K562 (cell line): ENCODE data around the gene EML6. TPM values are rescaled to one million over a fixed set of nuclear protein-coding genes. Genes with fewer than 3 reads are reported as not detected.

Experiments used
- ATAC-seq: fragments of 200-7000 bp; cut with Tn5 transposase; 3 replicates; pipeline ENCODE4 v1.9.1; 2020; ENCODE audit warnings: moderate library complexity
- BruUV-seq: library from RNA; stranded (reverse); fragments of 400-500 nt; replicated peaks from 2 replicates; lab custom pipeline; 2021; lab: Mats Ljungman, UMichigan
- CTCF ChIA-PET: fragments of 300-600 bp; formaldehyde crosslinking; extraction: SDS; loops from one replicate; lab custom pipeline; 2021; ENCODE audit warnings: low intra/inter-chr PET ratio; lab: Yijun Ruan, JAX
- POLR2A ChIA-PET: fragments of 300-600, 350-650 bp; sonication (Branson Sonifier 250); formaldehyde crosslinking; extraction: SDS; loops from one replicate; lab custom pipeline; 2021; ENCODE audit warnings: antibody characterized with exemption, inconsistent platforms; lab: Yijun Ruan, JAX
- DNase-seq, 4 experiments: peaks; one replicate each; pipeline versions ENCODE4 v3.0.0 to v3.0.0-alpha.2; 2011 to 2018; ENCODE audit warnings: low spot score in 3 of 4, mixed read lengths in 3 of 4; ENCODE audit errors: extremely low read depth in 1 of 4
- FAIRE-seq: peaks from 2 replicates; lab custom pipeline; 2011; peaks lifted over from hg19 to GRCh38; lab: Jason Lieb, UNC
- H2AFZ ChIP-seq: 2 replicates; pipeline ENCODE4 v1.6.0; 2011; ENCODE audit warnings: low read depth, low read length, control low read depth, inconsistent platforms
- H3K27ac ChIP-seq: fragments of 200-600 bp; 3 replicates; pipeline ENCODE4 v1.8.0; 2011; ENCODE audit warnings: low read depth, mild to moderate bottlenecking, control low read depth, inconsistent platforms, low read length, moderate library complexity, mixed read lengths; ENCODE audit errors: extremely low read depth
- H3K27me3 ChIP-seq, 2 experiments: fragments of 300-600 bp in 1 of 2; 2 replicates in 1 of 2; 3 replicates in 1 of 2; pipeline versions ENCODE4 v1.6.0 to v1.8.0; 2011; ENCODE audit warnings: inconsistent platforms in 2 of 2, low read length in 2 of 2, mild to moderate bottlenecking in 1 of 2, mixed read lengths in 1 of 2, moderate library complexity in 1 of 2; ENCODE audit not compliant: control insufficient read depth in 2 of 2, insufficient read depth in 2 of 2
- H3K36me3 ChIP-seq: fragments of 300-600 bp; 3 replicates; pipeline ENCODE4 v1.8.0; 2011; ENCODE audit warnings: mild to moderate bottlenecking, low read length, inconsistent platforms; ENCODE audit not compliant: control insufficient read depth, insufficient read depth
- H3K4me1 ChIP-seq, 2 experiments: fragments of 200-600 bp in 1 of 2; replicated peaks in 1 of 2; 2 replicates in 1 of 2; 3 replicates in 1 of 2; pipeline versions ENCODE4 v1.5.1 to v1.8.0; 2011; ENCODE audit warnings: inconsistent platforms in 2 of 2, low read length in 2 of 2, mild to moderate bottlenecking in 1 of 2, mixed read lengths in 1 of 2, moderate library complexity in 1 of 2; ENCODE audit not compliant: control insufficient read depth in 2 of 2, insufficient read depth in 2 of 2
- H3K4me2 ChIP-seq: 2 replicates; pipeline ENCODE4 v1.6.1; 2011; ENCODE audit warnings: low read length, control low read depth, inconsistent platforms, mixed read lengths; ENCODE audit not compliant: insufficient read depth
- H3K4me3 ChIP-seq: fragments of 200-600 bp; sonication (generic), shearing (Covaris generic); 2 replicates; pipeline ENCODE4 v1.5.1; 2016; ENCODE audit warnings: control low read depth, inconsistent platforms
- H3K79me2 ChIP-seq: fragments of 200-600 bp; 3 replicates; pipeline ENCODE4 v1.8.0; 2011; ENCODE audit warnings: low read length, inconsistent platforms; ENCODE audit not compliant: control insufficient read depth, insufficient read depth
- H3K9ac ChIP-seq, 2 experiments: 2 replicates each; pipeline versions ENCODE4 v1.6.0 to v1.6.1; 2011; ENCODE audit warnings: low read depth in 2 of 2, low read length in 2 of 2, control low read depth in 1 of 2, inconsistent platforms in 1 of 2, mild to moderate bottlenecking in 1 of 2, mixed read lengths in 1 of 2; ENCODE audit not compliant: insufficient read depth in 1 of 2
- H3K9me1 ChIP-seq: one replicate; pipeline ENCODE4 v1.6.0; 2011; ENCODE audit warnings: inconsistent platforms, mild to moderate bottlenecking, low read length, moderate library complexity; ENCODE audit not compliant: control insufficient read depth, insufficient read depth
- H3K9me3 ChIP-seq: replicated peaks from 2 replicates; pipeline ENCODE4 v1.5.1; 2011; ENCODE audit warnings: low read depth, low read length, inconsistent platforms; ENCODE audit not compliant: control insufficient read depth, insufficient read depth
- H4K20me1 ChIP-seq: replicated peaks from 2 replicates; pipeline ENCODE4 v1.6.1; 2011; ENCODE audit warnings: low read length, inconsistent platforms, mixed read lengths; ENCODE audit not compliant: control insufficient read depth, insufficient read depth
- FOXM1 ChIP-seq, 2 experiments: fragments of 450-650 bp in 1 of 2; sonication (generic) in 1 of 2; formaldehyde crosslinking in 1 of 2; IDR thresholded peaks; 2 replicates each; pipeline versions ENCODE4 v1.6.1 to v1.9.0; 2017 to 2022; ENCODE audit warnings: low read depth in 2 of 2, mild to moderate bottlenecking in 2 of 2, missing genetic modification reagents in 1 of 2, moderate library complexity in 1 of 2
- HSF4 ChIP-seq: fragments of 250-450 bp; sonication (Bioruptor Pico); IDR thresholded peaks from 2 replicates; pipeline ENCODE4 v2.1.2; 2022; ENCODE audit warnings: mild to moderate bottlenecking, moderate library complexity, borderline replicate concordance
- IRF2 ChIP-seq: sonication (generic); formaldehyde crosslinking; IDR thresholded peaks from 2 replicates; pipeline ENCODE4 v1.8.1; 2022; ENCODE audit warnings: mild to moderate bottlenecking, missing genetic modification reagents
- JUND ChIP-seq, 2 experiments: IDR thresholded peaks; 2 replicates in 1 of 2; 3 replicates in 1 of 2; pipeline ENCODE4 v1.6.1; 2011; ENCODE audit warnings: borderline replicate concordance in 2 of 2, low read depth in 2 of 2, low read length in 2 of 2, improper control_type of control experiment in 1 of 2, missing biosample characterization in 1 of 2, missing genetic modification characterization in 1 of 2, missing genetic modification reagents in 1 of 2
- NFE2L1 ChIP-seq: fragments of 450-650 bp; IDR thresholded peaks from 2 replicates; pipeline ENCODE4 v1.6.1; 2016; ENCODE audit warnings: missing genetic modification characterization, low read depth, mild to moderate bottlenecking, missing compliant biosample characterization, moderate library complexity, borderline replicate concordance
- SMAD2 ChIP-seq: fragments of 150-350 bp; IDR thresholded peaks from 2 replicates; pipeline ENCODE4 v1.6.1; 2014; ENCODE audit warnings: low read depth, mild to moderate bottlenecking, low read length
- STAT5B ChIP-seq: fragments of 250-450 bp; sonication (Bioruptor Pico); IDR thresholded peaks from 2 replicates; pipeline ENCODE4 v1.8.0; 2021; ENCODE audit warnings: mild to moderate bottlenecking, inconsistent platforms
- ZNF507 ChIP-seq: conservative IDR thresholded peaks from 2 replicates; pipeline ENCODE4 v1.6.1; 2017; ENCODE audit warnings: missing genetic modification characterization, missing compliant biosample characterization
- ZNF592 ChIP-seq: fragments of 450-650 bp; IDR thresholded peaks from 2 replicates; pipeline ENCODE4 v1.6.1; 2017; ENCODE audit warnings: antibody characterized with exemption, mild to moderate bottlenecking
- ZSCAN32 ChIP-seq: fragments of 450-650 bp; formaldehyde crosslinking; IDR thresholded peaks from 2 replicates; pipeline ENCODE4 v1.4.0; 2020; ENCODE audit warnings: mild to moderate bottlenecking, moderate library complexity
- WGBS: fragments of 100-300 bp; shearing (Covaris generic); methylation state at CpG from one replicate; pipeline ENCODE4 v1.1.6; 2016; ENCODE audit warnings: low coverage, mixed read lengths; ENCODE audit not compliant: insufficient coverage; ENCODE audit errors: missing lambda C conversion rate; 5-methylcytosine and 5-hydroxymethylcytosine counted together
- in situ Hi-C: fragments of 300-500 bp; cut with MboI; formaldehyde crosslinking; loops from 4 replicates; pipeline ENCODE4 v1.15.0; 2018; ENCODE audit warnings: inconsistent platforms, mixed read lengths
- intact Hi-C: fragments of 100-400 bp; cut with micrococcal nuclease; formaldehyde crosslinking; loops from 2 replicates; pipeline ENCODE4 v1.14.2; 2022
- polyA plus RNA-seq, 8 experiments: library from polyadenylated mRNA; depleted of rRNA in 4 of 8; stranded (reverse) in 5 of 8; unstranded in 3 of 8; fragments of >200 nt; fragmentation: Nextera tagmentation in 2 of 8; fragmentation: Illumina TruSeq in 1 of 8; extraction: Ambion mirVana in 2 of 8; extraction: Trizol in 1 of 8; gene quantifications; 2 replicates each; pipeline versions ENCODE4 v1.2.1 to v1.2.3, GENCODE V29; 2011 to 2014; ENCODE audit warnings: inconsistent platforms in 1 of 8, missing spikeins in 1 of 8
- total RNA-seq, 7 experiments: library from RNA; depleted of rRNA in 6 of 7; stranded (reverse); fragments of >200 nt in 6 of 7; fragmentation: Illumina TruSeq in 2 of 7; extraction: Trizol in 2 of 7; gene quantifications; 2 replicates each; pipeline versions ENCODE4 v1.2.1 to v1.2.3, GENCODE V29; 2011 to 2021; ENCODE audit warnings: low replicate concordance in 1 of 7
- TF ChIP-seq, protein P1 (sequence below): sonication (generic); formaldehyde crosslinking; IDR thresholded peaks from 2 replicates; pipeline ENCODE4 v1.8.0; 2022; ENCODE audit warnings: mild to moderate bottlenecking, missing genetic modification reagents, borderline replicate concordance
- TF ChIP-seq, protein P2 (sequence below): fragments of 250-450 bp; sonication (Bioruptor Pico); IDR thresholded peaks from 2 replicates; pipeline ENCODE4 v1.5.0; 2021
- TF ChIP-seq, protein P3 (sequence below): sonication (generic); formaldehyde crosslinking; IDR thresholded peaks from 2 replicates; pipeline ENCODE4 v1.5.0; 2020; ENCODE audit warnings: missing genetic modification reagents

Gene EML6
- total and polyA plus RNA-seq, 9 of the 15 experiments (the other 6 are each of a cell fraction or from before 2014, with no cell fraction given), result 0.07 to 0.56 (median 0.25) TPM

DNA sequence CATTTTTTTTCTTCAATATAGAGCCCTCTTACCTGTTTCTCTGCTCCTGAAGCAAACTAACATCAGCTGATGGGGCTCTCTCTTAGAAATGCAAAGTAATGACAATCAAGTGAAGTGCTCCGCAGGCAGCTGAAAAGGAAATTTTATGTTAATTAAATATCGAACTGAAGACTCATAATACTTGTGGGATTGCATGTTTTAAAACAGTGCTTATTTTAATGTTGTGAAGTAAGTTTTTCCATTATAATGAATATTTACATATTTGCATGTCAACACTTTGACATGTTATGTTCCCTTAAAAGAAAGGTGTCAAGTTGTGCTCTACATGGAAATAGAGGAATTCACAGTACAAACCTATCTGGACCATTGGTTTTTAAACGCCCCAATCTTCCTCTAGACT is 97.1 kb downstream of the EML6 start:
- in situ Hi-C loops, result no loop called here

More for the DNA sequence above, 97.1 kb downstream of the EML6 start:
- ATAC-seq, result no peak
- 0% methylated on average over 3 of the region's 3 CpGs for WGBS
- H3K36me3 ChIP-seq, result no peaks in the 10 kb centered on the region
- no peaks in the 10 kb centered on the region for H3K4me1 ChIP-seq
- H3K9ac ChIP-seq, result no peak overlapping the region
- no peak overlapping the region for H3K4me3 ChIP-seq
- H2AFZ ChIP-seq, result no peak overlapping the region
- no TSS peak for BruUV-seq
- H3K27ac ChIP-seq, result no peak overlapping the region
- no peak for DNase-seq
- no peak for FAIRE-seq
- H3K9me1 ChIP-seq, result no peaks in the 10 kb centered on the region
- ChIA-PET POLR2A (interaction anchor here (0.6 kb wide), 1 partner anchor 8 kb away, joined by 3 read pairs; no protein-coding TSS in a partner anchor), CTCF (no interaction called here)
- TF ChIP-seq, protein P1, sequence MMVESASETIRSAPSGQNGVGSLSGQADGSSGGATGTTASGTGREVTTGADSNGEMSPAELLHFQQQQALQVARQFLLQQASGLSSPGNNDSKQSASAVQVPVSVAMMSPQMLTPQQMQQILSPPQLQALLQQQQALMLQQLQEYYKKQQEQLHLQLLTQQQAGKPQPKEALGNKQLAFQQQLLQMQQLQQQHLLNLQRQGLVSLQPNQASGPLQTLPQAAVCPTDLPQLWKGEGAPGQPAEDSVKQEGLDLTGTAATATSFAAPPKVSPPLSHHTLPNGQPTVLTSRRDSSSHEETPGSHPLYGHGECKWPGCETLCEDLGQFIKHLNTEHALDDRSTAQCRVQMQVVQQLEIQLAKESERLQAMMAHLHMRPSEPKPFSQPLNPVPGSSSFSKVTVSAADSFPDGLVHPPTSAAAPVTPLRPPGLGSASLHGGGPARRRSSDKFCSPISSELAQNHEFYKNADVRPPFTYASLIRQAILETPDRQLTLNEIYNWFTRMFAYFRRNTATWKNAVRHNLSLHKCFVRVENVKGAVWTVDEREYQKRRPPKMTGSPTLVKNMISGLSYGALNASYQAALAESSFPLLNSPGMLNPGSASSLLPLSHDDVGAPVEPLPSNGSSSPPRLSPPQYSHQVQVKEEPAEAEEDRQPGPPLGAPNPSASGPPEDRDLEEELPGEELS (CRISPR knock-in tag), result no peak
- TF ChIP-seq ZSCAN32 (no peak), SMAD2 (no peak), IRF2 (CRISPR knock-in tag) (no peak), HSF4 (CRISPR knock-in tag) (no peak), NFE2L1 (tag) (no peak), ZNF507 (no peak), ZNF592 (no peak), FOXM1 (IDR thresholded peaks at IDR 0.05; ENCODE audit: low read depth) (no peak), FOXM1 (CRISPR knock-in tag; IDR thresholded peaks at IDR 0.05; ENCODE audit: low read depth) (no peak), JUND (IDR thresholded peaks at IDR 0.05; ENCODE audit: borderline replicate concordance, low read depth, low read length) (no peak), JUND (tag; IDR thresholded peaks at IDR 0.05; ENCODE audit: borderline replicate concordance, low read depth, low read length) (no peak), STAT5B (CRISPR knock-in tag) (no peak)
- TF ChIP-seq, protein P2, sequence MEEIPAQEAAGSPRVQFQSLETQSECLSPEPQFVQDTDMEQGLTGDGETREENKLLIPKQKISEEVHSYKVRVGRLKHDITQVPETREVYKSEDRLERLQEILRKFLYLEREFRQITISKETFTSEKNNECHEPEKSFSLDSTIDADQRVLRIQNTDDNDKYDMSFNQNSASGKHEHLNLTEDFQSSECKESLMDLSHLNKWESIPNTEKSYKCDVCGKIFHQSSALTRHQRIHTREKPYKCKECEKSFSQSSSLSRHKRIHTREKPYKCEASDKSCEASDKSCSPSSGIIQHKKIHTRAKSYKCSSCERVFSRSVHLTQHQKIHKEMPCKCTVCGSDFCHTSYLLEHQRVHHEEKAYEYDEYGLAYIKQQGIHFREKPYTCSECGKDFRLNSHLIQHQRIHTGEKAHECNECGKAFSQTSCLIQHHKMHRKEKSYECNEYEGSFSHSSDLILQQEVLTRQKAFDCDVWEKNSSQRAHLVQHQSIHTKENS (CRISPR knock-in tag), result no peak
- TF ChIP-seq, protein P3, sequence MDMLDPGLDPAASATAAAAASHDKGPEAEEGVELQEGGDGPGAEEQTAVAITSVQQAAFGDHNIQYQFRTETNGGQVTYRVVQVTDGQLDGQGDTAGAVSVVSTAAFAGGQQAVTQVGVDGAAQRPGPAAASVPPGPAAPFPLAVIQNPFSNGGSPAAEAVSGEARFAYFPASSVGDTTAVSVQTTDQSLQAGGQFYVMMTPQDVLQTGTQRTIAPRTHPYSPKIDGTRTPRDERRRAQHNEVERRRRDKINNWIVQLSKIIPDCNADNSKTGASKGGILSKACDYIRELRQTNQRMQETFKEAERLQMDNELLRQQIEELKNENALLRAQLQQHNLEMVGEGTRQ (CRISPR knock-in tag), result no peak
- H3K27me3 ChIP-seq, result peaks cover 4% of the 10 kb centered on the region in 2 experiments; a peak in 1 of 5 replicates
- no peaks in the 10 kb centered on the region for H4K20me1 ChIP-seq
- intact Hi-C loops, result no loop called here
- H3K79me2 ChIP-seq, result no peaks in the 10 kb centered on the region
- H3K4me2 ChIP-seq, result no peak overlapping the region
- no peaks in the 10 kb centered on the region for H3K9me3 ChIP-seq
